Hepatic stellate cell (primary cell): ENCODE results near the gene CYTH1.

Experiments
- DNase-seq: peaks from one replicate; pipeline ENCODE4 v3.0.0; 2011; ENCODE audit warnings: low spot score

Gene CYTH1, protein sequence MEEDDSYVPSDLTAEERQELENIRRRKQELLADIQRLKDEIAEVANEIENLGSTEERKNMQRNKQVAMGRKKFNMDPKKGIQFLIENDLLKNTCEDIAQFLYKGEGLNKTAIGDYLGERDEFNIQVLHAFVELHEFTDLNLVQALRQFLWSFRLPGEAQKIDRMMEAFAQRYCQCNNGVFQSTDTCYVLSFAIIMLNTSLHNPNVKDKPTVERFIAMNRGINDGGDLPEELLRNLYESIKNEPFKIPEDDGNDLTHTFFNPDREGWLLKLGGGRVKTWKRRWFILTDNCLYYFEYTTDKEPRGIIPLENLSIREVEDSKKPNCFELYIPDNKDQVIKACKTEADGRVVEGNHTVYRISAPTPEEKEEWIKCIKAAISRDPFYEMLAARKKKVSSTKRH

DNA sequence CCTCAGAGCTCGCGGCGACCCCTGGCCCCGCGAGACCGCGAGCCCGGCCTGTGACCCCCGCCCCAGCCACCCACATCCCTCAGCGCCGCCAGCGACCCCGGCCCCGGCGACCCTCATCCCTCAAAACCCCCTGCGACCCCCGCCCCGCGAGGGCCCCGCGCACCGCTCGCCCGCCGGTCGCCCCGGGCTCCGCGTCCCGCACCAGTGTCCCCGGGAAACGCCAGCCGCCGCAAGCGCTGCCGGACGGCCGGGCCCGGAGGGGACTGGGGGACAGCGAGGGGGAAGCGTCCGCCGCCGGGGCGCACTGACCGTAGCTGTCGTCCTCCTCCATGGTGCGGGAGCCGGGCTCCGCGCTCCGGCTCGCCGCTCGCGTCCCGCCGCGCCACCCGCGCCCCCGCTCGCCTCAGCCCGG lies at the start of gene CYTH1:
Gene CYTH1, minus strand, starts transcription at position 381 of the 412 bp plus-strand sequence. Its CDS starts 50 bp downstream, at position 331.
- DNase-seq: no peak

- DNase-seq: no peak
Observed at GRCh38 chr17:78829477-78829876, 47.4 kb upstream of the CYTH1 start.

DNA sequence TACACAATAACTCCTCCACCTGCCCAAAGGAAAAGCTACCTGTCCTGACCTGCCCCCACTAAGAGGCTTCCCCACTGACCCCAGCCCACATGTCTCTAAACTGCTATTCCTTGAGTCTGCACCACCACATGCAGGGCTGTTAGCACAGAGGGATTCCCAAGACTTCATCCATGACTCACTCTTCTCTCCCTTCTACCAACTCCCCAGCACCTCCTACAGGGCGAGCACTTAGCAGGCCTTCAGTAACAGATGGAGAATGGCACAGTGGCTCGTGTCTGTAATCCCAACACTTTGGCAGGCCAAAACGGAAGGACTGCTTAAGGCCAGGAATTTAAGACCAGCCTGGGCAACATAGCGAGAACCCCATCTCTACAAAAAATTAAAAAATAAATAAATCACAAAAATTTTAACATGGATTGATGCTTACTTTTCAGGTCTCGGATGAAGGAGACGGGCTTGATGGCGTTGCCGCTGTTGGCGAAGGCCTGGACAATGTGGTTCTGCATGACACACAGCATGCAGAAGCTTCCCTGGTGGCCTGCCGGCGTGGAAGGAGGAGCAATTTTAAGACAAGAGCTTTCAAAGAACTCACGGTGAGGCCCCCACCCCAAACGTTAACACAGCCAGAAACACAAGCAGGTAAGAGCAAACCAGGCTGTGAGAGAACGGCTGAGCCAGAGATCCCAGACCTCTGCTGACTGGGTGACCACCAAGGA lies 46.6 kb upstream of the CYTH1 start:
- peak; percentile 74 for DNase-seq

- no peak for DNase-seq
Observed at GRCh38 chr17:78826836-78827509, 44.9 kb upstream of the CYTH1 start.

- no peak for DNase-seq
Observed at GRCh38 chr17:78826421-78826820, 44.3 kb upstream of the CYTH1 start.

- DNase-seq: no peak
Observed at GRCh38 chr17:78825696-78826095, 43.6 kb upstream of the CYTH1 start.

DNA sequence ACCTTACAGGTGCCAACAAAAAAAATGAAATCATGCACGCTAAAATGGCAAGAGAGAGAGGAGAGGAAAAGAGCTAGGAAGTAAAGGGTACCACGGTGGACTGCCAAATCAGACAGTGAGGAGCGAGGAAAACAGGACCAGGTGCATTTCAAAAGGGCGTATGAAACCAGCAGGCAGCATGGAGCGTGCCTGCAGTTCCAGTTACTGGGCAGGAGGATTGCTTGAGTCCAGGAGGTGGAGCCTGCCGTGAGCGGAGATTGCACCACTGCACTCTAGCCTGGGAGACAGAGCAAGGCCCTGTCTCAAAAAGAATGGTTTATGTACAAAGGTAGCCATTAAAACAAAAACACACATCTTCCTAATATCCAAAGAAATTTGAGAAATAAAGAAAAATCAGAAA lies 42.2 kb upstream of the CYTH1 start:
- DNase-seq: no peak

GRCh38 chr17:78823282-78824046 lies 41.4 kb upstream of the CYTH1 start:
- no peak for DNase-seq

DNA sequence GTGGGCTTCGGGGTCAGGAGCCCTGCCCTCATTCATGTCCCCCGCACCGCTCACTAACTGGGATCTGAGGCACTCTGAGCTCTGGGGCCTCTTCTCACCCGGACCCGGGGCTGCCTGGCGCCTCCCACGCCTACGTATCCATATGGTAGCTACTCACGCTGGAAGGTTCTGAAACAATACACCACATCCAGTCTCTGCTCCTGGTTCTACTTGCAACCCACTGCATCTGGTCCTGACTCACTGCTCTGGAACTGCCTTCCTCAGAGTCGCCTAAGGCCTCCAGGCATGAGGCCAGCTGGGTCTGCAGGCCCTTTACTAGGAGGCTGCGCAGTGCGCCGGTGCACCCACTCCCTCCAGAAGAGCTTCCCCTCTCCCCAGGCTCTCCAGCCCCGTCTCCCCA lies 40.5 kb upstream of the CYTH1 start:
- DNase-seq: peak; percentile 91

DNA sequence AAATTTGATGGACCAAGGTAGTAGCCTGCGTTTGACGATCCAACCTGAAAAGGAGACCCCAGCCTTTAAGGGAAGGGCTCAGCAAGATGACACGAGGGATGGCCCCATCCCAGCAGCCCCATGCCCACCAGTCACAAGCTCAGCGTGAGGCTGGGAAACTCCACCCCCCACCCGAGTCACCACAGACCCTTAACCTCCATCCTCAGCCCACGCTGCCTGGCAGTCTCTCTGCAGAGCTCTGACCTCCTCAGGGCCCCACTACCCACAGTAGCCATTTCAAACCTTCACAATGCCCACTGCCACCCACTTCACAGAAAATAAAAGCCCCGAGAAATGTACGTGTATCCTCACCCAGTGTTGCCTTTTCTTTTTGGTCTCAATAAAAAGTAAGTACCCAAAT lies 39.9 kb upstream of the CYTH1 start:
- DNase-seq: no peak

GRCh38 chr17:78820841-78821240 lies 38.8 kb upstream of the CYTH1 start:
- no peak for DNase-seq

DNA sequence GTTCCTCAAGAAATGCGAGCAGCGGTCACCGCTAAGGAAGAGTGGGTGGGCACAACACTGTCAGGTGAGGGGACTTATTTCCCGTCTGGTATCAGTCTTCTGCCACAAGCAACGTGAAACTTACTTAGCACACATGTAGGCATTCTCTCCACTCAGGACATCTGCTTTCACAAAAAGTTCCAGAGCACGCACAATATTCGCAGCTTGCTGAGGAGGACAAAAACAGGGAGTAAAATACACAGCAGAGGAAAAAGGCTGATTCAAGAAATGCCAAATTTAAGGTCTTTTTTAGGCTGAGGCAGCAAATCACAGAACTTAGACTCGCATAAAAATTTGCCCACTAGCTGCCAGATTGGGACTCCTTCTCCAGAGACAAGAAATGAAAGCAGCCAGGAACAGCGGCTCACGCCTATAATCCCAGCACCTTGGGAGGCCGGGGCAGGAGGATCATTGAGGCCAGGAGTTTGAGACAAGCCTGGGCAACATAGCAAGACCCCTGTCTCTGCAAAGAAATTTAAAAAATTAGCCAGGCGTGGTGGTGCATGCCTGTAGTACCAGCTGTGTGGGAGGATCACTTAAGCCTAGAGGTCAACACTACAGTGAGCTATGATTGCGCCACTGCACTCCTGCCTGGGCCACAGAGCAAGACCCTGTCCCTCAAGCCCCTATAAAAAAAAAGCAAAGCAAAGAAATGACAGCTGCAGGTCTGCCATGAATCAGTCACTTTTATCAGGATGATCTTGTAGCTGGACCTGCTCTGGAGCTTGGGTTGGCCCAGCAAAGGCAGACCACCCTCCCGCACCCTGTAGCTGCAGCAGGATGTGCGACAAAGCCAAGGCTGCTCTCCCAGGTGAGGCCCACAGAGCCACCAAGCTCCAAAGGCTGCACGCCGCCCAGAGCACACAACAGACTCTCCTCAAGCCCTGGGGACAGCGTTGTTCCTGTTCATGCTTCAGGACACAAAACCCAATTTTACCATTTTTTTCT lies 38.0 kb upstream of the CYTH1 start:
- no peak for DNase-seq

DNA sequence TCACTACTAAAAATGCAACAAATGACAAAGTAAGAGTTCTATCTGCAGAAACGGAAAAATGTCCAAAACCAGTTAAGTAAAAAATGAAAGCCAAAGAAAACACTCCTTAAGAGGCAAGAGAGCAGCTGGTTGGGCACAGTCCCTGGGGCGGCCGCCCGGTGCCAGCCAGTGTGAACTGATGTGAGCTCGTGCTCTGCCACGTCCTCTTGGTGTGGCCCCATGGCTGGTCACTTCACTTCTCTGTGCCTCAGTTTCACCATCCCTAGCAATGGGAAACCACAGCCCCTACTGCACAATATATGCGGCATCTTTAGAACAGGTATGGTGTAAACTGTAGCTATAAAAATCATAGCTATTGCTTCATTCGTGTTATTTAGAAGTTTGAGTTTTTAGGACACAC lies 37.3 kb upstream of the CYTH1 start:
- no peak for DNase-seq

GRCh38 chr17:78818932-78819331 lies 36.9 kb upstream of the CYTH1 start:
- no peak for DNase-seq

DNA sequence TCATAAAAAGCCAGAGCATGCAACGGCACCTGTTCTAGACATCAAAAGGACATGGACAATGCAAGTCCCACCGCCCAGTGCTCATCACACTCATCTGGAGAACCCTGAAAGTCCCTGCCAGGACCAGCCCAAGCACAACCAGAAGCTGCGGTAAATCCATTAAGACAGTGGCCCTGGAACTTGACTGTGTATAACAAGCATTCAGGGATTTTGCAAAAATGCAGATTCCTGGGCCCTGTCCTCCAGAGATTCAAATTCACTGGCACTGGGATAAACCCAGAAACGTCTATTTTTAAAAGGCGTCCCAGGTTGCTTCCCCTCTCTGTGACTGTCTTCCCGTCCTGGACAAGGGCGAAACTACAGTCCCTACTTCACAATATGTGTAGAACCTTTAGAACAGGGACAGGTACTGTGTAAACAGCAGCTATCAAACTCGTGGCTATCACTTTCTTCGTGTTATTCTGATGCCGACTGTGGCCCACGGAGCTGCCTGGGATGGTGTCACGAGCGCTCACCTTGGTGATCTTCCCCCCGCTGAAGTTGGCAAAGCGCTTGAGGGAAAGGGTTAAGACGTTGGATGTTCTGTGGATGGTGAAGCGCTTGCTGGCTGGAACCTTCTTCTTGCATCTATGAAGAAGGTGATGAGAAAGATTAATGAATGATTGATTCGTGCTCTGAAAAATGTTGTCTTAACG lies 36.2 kb upstream of the CYTH1 start:
- DNase-seq: no peak

- DNase-seq: no peak
Observed at GRCh38 chr17:78817123-78817522, 35.0 kb upstream of the CYTH1 start.

DNA sequence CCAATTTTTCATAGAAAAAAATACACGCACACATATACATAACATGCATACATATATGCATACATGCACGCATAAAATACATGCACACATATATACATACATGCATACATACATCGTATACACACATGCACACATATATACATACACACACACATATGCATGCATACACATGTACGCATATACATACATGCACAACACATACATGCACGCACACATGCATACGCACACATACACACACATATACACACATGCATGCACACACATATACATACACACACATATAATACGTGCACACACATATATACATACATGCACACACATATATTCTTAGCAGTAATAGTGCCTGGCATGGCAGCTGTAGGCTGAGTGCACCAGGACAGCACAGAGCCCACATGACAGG lies 33.6 kb upstream of the CYTH1 start:
- no peak for DNase-seq

DNA sequence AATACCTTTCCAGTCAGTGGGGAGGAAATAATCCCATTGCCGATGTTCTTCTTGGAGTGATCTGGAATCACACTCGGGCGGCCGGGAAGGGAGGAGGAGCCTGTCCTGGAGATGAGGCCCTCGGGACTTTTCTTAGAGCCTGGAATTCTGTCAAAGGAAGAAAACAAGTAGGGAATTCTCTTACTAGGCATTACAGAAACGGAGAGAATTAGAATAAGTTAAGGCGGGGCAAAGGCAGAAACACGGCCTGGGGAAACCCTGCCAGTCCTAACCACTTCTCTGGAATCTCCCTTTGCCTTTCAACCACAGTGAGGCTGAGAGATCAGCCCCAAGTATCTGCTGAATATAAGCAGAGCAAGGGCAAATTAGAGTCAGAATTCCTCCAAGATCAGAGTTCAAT lies 30.8 kb upstream of the CYTH1 start:
- no peak for DNase-seq

DNA sequence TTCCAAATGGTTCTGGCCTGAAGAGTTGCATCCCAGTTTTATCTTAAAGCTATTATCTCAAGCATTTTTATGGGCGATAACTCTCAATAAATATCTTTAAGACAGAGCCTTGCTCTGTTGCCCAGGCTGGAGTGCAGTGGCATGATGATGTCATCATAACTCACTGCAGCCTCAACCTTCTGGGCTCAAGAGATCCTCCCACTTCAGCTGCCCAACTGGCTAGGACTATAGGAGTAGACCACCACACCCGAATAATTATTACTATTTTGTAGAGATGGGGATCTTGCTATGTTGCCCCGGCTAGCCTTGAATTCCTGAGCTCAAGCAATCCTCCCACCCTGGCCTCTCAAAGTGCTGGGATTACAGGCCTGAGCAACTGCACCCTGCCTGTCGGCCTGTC lies 26.1 kb upstream of the CYTH1 start:
- DNase-seq: no peak

- DNase-seq: no peak
Observed at GRCh38 chr17:78806451-78806850, 24.4 kb upstream of the CYTH1 start.
